NCI-H524 treated with DMSO at 0.1 percent for 48 hours (cell line): ENCODE results near the gene ZNF532.
"Not testable (repeated sequence)": the region's sequence is repeated elsewhere in the genome, so short reads cannot be mapped to it uniquely, and the experiment has no call there.

Experiments used
- DNase-seq: peaks from one replicate; lab custom pipeline; 2025; lab: John Stamatoyannopoulos, UW

ZNF532 gene, protein sequence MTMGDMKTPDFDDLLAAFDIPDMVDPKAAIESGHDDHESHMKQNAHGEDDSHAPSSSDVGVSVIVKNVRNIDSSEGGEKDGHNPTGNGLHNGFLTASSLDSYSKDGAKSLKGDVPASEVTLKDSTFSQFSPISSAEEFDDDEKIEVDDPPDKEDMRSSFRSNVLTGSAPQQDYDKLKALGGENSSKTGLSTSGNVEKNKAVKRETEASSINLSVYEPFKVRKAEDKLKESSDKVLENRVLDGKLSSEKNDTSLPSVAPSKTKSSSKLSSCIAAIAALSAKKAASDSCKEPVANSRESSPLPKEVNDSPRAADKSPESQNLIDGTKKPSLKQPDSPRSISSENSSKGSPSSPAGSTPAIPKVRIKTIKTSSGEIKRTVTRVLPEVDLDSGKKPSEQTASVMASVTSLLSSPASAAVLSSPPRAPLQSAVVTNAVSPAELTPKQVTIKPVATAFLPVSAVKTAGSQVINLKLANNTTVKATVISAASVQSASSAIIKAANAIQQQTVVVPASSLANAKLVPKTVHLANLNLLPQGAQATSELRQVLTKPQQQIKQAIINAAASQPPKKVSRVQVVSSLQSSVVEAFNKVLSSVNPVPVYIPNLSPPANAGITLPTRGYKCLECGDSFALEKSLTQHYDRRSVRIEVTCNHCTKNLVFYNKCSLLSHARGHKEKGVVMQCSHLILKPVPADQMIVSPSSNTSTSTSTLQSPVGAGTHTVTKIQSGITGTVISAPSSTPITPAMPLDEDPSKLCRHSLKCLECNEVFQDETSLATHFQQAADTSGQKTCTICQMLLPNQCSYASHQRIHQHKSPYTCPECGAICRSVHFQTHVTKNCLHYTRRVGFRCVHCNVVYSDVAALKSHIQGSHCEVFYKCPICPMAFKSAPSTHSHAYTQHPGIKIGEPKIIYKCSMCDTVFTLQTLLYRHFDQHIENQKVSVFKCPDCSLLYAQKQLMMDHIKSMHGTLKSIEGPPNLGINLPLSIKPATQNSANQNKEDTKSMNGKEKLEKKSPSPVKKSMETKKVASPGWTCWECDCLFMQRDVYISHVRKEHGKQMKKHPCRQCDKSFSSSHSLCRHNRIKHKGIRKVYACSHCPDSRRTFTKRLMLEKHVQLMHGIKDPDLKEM (N-terminal part only)

DNA sequence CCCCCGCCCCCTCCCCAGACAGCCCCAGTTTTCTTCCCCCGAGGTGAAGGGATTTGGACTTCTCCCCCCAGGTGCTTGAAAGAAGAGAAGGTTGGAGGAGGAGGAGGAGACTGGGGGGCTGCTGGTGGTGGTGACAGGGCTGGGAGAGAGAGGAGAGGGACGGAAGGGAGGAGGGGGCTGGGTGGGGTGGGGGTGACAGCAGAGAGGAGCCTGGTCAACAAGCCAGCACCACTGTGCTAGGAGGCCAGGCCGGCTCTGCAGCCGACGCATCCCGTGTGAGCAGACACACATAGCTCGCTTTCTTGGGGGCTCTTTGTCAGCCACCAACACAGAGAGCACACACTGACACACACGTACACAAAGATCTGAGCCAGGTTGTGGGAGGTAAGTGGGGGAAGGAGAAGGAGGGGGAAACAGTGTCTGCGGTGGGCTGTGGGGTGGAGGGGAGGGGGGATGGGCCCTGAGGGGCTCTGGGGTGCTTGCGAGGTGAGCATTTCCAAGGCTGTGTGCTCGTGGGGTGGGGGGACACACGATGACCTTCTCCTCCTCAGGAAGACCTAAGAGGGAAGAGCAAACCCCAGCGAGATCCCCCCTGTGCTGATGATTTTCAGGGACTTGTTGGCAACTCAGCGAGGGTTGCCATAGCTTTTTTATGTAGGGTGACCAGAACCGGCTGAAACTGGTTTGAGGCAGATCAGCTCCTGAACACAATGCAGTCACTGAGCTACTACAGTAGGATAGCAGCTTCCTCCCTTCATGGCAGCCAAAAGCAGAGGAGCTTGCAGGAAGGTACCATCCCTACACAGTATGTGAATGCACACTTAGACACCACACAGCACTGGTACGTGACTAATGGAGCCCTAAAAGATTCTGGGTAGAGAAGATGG lies at the start of gene ZNF532:
ZNF532 (plus strand) TSS at position 732 of the 887 bp plus-strand sequence. CDS start 53,411 bp downstream, outside the sequence.
- DNase-seq: no peak

- DNase-seq: no peak
These were observed 45.6 kb upstream of the ZNF532 start for GRCh38 chr18:58819051-58819450.

- no peak for DNase-seq
These were observed 44.4 kb upstream of the ZNF532 start for GRCh38 chr18:58820251-58820650.

DNA sequence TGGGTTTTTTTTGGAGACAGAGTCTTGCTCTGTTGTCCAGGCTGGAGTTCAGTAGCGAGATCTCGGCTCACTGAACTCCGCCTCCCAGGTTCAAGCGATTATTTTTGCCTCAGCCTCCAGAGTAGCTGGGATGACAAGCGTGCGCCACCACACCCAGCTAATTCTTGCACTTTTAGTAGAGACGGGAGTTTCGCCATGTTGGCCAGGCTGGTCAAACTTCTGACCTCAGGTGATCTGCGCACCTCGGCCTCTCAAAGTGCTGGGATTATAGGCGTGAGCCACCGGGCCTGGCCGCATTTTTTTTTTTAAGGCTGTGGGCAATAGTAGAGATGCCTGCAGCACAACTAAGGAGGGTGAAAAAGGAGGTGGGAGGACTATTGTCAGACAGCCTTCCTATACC lies 41.7 kb upstream of the ZNF532 start:
- no peak for DNase-seq

GRCh38 chr18:58823412-58823811 lies 41.3 kb upstream of the ZNF532 start:
- no peak for DNase-seq

DNA sequence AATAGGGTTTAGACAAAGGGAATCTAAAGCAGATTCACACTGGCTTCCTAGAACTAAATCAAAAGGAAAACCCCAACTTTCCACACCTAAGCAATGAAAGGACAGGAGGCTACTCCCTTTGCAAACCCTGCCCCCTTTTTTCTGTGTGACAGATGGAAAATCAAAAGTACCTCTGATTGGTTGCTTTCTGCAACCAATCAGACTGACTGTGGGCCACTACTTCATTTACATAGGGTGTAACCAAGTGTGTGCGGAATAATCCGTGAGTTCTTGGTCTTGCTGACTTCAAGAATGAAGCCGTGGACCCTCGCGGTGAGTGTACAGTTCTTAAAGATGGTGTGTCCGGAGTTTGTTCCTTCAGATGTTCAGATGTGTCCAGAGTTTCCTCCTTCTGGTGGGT lies 37.8 kb upstream of the ZNF532 start:
- not testable (repeated sequence) for DNase-seq

DNA sequence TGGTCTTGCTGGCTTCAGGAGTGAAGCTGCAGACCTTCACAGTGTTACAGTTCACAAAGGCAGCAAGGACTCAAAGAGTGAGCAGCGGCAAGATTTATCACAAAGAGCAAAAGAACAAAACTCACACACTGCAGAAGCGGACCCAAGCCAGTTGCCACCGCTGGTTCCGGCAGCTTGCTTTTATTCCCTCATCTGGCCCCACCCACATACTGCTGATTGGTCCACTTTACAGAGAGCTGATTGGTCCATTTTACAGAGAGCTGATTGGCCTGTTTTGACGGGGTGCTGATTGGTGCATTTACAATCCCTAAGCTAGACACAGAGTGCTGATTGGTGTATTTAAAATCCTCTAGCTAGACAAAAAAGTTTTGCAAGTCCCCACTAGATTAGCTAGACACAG lies 37.2 kb upstream of the ZNF532 start:
- no peak for DNase-seq

DNA sequence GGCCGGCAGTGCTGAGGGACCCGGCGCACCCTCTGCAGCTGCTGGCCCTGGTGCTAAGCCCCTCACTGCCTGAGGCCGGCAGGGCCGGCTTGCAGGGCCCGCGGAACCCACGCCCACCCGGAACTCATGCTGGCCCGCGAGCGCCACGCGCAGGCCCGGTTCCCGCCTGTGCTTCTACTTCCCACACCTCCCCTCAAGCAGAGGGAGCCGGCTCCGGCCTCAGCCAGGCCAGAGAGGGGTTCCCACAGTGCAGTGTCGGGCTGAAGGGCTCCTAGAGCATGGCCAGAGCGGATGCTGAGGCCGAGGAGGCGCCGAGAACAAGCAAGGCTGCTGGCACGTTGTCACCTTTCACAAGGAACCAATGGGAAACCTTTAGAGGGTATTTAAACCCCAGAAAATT lies 36.8 kb upstream of the ZNF532 start:
- DNase-seq: no peak

DNA sequence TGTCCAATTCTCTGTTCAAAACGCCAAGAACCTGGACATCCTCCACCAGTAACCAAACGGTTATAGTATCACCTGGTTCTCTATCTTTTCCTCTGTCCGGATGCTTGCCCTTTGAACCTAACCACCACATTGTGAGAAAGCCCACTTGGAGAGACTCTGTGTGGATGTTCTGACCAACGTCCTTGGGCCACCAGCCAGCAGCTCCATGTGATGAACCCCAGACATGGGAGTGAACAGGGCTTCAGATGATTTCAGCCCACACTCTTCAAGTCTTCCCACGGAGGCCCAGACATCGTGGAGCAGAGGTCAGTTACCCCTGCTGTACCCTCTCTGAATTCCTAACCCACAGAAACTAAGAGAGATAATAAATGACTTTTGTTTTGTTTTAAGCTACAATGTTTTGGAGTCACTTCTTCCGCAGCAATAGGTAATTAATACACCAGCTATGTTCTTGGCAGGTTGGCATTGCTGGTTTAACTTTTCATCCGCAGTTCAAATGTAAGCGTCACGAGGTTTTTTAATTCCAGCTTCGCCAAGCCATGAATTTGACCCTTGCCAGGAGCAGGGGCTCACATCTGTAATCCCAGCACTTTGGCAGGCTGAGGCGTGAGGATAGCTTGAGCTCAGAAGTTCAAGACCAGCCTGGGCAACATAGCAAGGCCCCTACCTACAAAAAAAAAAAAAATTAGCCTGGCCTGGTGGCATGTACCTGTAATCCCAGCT lies 36.1 kb upstream of the ZNF532 start:
- DNase-seq: no peak

DNA sequence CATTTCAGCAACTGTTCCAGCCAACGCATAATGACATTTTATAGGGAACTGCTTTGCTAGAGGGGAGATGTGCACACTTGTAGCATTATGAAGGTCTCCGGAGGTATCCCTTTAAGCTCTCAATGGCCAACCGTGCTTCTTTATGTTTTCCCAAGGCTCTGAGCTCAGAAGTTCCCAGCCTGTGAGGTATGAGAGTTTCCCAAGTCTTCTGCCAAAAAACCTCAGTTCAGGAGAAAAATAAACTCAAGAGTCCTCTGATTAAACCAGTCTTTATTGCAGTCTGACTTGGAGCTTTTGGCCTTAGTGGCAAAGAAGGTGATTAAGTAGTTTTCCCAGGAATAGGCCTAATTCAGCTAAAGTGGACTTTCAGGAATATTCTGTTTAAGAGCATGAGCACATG lies 35.4 kb upstream of the ZNF532 start:
- DNase-seq: no peak

- DNase-seq: not testable (repeated sequence)
These were observed 34.8 kb upstream of the ZNF532 start for GRCh38 chr18:58829886-58830285.

GRCh38 chr18:58831606-58832005 lies 33.1 kb upstream of the ZNF532 start:
- no peak for DNase-seq

DNA sequence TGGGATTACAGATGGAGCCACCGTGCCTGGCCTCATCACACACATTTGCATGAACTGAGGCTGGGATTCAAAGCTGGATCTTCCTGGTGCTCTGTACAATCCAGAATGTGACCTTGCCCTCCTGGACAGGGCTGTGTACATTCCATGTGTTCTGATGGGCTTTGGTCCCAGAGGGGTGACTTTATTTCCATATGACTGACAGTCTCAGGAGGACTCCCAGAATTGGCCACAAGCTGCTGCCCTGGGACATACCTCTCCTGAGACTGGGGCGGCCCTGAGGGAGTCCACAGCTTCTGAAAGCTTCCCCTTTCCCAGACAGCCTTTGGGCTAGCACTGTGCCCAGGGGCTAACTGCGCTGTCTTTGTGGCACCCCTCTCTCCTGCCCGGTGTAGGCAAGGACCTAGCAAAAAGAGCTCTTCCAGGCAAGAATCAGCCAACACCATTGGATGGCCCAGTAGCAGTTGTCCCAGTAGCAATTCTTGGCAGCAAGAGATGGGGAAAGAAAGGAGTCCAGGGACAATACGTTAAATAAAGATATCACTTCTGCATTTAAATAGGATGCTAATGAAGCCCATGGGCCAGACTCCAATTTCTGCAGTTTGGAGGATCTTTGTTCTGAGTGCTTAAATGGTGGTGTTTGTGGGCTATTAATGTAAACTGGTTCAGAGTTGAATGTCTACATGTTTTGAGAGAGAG lies 26.4 kb upstream of the ZNF532 start:
- DNase-seq: no peak

- DNase-seq: no peak
These were observed 25.7 kb upstream of the ZNF532 start for GRCh38 chr18:58838946-58839345.

DNA sequence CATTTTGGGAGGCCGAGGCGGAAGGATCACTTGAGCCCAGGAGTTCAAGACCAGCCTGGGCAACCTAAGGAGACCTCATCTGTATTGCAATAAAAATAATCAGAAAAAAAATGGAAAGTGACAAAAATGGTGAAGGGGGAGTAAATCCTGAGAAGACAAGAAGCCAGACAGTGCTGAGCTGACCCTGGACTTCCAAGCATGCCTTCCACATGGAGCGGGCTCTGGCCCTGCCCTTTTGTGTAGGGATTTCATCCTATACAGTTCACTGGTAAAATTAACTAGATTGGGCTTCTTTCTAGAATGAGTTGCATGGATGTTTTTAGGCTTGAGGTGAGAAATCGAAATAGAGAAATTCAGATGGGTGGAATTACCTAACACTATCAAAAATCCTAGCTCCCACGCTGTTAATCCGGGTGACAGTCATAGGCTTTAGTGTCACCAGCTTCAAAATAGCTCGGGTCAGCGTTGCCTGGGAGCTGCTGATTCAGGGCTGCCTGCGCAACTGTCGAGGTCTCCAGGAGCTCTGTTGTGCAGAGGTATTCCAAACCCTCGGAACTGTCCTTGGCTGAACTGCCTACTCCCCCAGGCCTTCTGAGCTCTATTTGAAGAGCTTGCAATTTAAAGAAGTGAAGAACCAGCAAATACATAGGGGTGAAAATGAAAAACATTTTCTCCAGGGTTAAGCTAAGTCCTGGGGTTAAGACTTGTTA lies 21.5 kb upstream of the ZNF532 start:
- DNase-seq: no peak

GRCh38 chr18:58843688-58844035 lies 21.0 kb upstream of the ZNF532 start:
- DNase-seq: no peak

GRCh38 chr18:58844871-58845270 lies 19.8 kb upstream of the ZNF532 start:
- no peak for DNase-seq

DNA sequence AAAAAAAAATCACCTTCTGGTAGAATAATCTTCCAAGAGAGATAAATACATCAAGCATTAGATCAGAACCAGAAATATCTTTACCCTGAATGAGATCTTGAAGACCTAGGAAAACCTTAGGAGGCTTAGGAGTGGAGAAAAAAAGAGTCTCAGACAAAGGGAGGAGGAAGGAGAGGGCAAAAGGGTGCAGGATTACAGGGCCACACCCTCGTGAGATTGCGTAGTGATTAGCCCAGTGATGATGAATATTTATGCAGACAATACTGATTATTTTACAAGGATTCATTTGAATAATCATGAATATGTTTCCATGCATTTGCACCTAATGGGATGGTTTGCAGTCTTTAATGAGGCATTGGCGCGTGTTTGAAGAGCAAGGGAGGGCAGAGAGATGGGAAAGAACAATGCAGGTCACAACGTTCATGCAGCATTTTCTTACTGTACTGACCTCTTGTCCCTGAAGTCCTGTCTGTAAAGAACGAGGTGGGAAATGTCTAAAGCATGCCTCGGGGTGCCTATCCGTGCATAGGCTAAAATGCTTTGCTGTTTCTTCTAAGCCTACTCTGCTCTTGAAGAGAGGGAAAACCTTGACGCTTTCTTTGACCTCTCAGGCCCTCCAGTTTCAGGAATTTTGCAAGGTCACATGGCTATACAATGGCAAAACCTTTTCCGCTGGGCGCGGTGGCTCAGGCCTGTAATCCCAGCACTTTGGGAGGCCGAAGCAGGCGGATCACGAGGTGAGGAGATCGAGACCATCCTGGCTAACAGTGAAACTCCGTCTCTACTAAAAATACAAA lies 18.6 kb upstream of the ZNF532 start:
- DNase-seq: no peak
